ENCODE data around the gene IRX5. TPM values are rescaled to one million over a fixed set of nuclear protein-coding genes. Genes with fewer than 3 reads are reported as not detected.

The IRX5 gene
- total and polyA plus RNA-seq, 2 of the 4 experiments (the other 2 are of a cell fraction): not detected

DNA sequence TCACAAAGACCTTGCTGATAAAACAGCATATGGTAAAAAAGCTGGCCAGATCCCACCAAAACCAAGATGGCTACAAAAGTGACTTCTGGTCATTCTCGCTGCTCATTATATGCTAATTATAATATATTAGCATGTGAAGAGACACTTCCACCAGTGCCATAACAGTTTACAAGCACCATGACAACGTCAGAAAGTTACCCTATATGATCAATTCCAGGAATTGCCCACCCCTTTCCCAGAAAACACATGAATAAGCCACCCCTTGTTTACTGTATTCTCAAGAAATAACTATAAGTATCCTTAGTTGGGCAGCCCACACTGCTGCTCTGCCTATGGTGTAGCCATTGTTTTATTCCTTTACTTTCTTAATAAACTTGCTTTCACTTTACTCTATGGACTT, 44.6 kb upstream of the IRX5 start:
- H4K91ac ChIP-seq (ENCODE audit: insufficient read depth, low read depth, low read length): no peak overlapping the region
- no peak overlapping the region for H4K8ac ChIP-seq (ENCODE audit: low read depth in 2 of 2, low read length in 2 of 2)
- H4K20me1 ChIP-seq (ENCODE audit: insufficient read depth, low read length): no peaks in the 10 kb centered on the region
- no peak for ATAC-seq (ENCODE audit: low read depth)
- no peaks in the 10 kb centered on the region for H3K27me3 ChIP-seq (ENCODE audit: control insufficient read depth, insufficient read depth, low read length)
- no peak overlapping the region for H2BK15ac ChIP-seq (ENCODE audit: low read depth, low read length)
- ChIA-PET CTCF (interaction anchor here (0.5 kb wide), 1 partner anchor 75 kb away, joined by 3 read pairs; no protein-coding TSS in a partner anchor), POLR2A (ENCODE audit: unreplicated experiment) (no interaction called here)
- no TSS peak for BruUV-seq (replicated peaks)
- H2AFZ ChIP-seq (replicated peaks; ENCODE audit: low read length, poor library complexity): no peak overlapping the region
- H3K56ac ChIP-seq (ENCODE audit: extremely low read depth, insufficient read depth, low read length): no peak overlapping the region
- no peaks in the 10 kb centered on the region for H3K36me3 ChIP-seq (ENCODE audit: control insufficient read depth, insufficient read depth, low read length)
- H3K4ac ChIP-seq (ENCODE audit: low read depth, low read length): no peak overlapping the region
- no peak overlapping the region for H2BK5ac ChIP-seq (ENCODE audit: low read depth, low read length, poor library complexity, severe bottlenecking)
- H3K79me1 ChIP-seq (ENCODE audit: low read depth in 1 of 2, low read length in 2 of 2): no peaks in the 10 kb centered on the region
- dilution Hi-C loops (cut with HindIII; ENCODE audit: low sequenced_read_pairs, unreplicated experiment): no loop called here
- H3K23ac ChIP-seq (ENCODE audit: low read depth, low read length): no peak overlapping the region
- intact Hi-C loops (cut with micrococcal nuclease): no loop called here
- no peak overlapping the region for H3K9ac ChIP-seq (ENCODE audit: low read depth, low read length)
- in situ Hi-C loops (cut with MboI; ENCODE audit: low sequenced_read_pairs): no loop called here
- TF ChIP-seq NFE2L2 (IDR thresholded peaks at IDR 0.05; ENCODE audit: low read depth, low read length) (no peak), RAD21 (IDR thresholded peaks at IDR 0.05; ENCODE audit: low read length) (no peak), MAFK (IDR thresholded peaks at IDR 0.05; ENCODE audit: low read depth, low read length) (no peak), POLR2A (IDR thresholded peaks at IDR 0.05; ENCODE audit: low read depth, low read length) (no peak), SMC3 (IDR thresholded peaks at IDR 0.05; ENCODE audit: low read depth, low read length) (no peak), FOS (IDR thresholded peaks at IDR 0.05; ENCODE audit: low read depth, low read length) (no peak), MXI1 (IDR thresholded peaks at IDR 0.05; ENCODE audit: borderline replicate concordance, low read depth, low read length) (no peak)
- TF ChIP-seq, protein P1, sequence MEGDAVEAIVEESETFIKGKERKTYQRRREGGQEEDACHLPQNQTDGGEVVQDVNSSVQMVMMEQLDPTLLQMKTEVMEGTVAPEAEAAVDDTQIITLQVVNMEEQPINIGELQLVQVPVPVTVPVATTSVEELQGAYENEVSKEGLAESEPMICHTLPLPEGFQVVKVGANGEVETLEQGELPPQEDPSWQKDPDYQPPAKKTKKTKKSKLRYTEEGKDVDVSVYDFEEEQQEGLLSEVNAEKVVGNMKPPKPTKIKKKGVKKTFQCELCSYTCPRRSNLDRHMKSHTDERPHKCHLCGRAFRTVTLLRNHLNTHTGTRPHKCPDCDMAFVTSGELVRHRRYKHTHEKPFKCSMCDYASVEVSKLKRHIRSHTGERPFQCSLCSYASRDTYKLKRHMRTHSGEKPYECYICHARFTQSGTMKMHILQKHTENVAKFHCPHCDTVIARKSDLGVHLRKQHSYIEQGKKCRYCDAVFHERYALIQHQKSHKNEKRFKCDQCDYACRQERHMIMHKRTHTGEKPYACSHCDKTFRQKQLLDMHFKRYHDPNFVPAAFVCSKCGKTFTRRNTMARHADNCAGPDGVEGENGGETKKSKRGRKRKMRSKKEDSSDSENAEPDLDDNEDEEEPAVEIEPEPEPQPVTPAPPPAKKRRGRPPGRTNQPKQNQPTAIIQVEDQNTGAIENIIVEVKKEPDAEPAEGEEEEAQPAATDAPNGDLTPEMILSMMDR (conservative IDR thresholded peaks at IDR 0.05; ENCODE audit: low read depth, low read length): no peak
- H2AK5ac ChIP-seq (ENCODE audit: low read depth, low read length): no peak overlapping the region
- H3K18ac ChIP-seq (ENCODE audit: low read depth, low read length): no peak overlapping the region
- no CpG with 5 or more reads among the region's 2 CpGs for WGBS, 2 experiments (ENCODE audit: extremely low coverage in 2 of 2, insufficient read length in 1 of 2)
- H4K5ac ChIP-seq (ENCODE audit: low read depth, low read length): no peak overlapping the region
- no peaks in the 10 kb centered on the region for H3K9me1 ChIP-seq (ENCODE audit: insufficient read depth, low read length)
- H2BK120ac ChIP-seq (ENCODE audit: low read depth, low read length): no peak overlapping the region
- H3K4me1 ChIP-seq (ENCODE audit: control insufficient read depth, insufficient read depth, low read length): no peaks in the 10 kb centered on the region
- H3K4me2 ChIP-seq (ENCODE audit: low read depth, low read length): no peak overlapping the region
- no peak overlapping the region for H2AK9ac ChIP-seq (replicated peaks; ENCODE audit: low read depth, low read length, poor library complexity)
- H2BK20ac ChIP-seq (ENCODE audit: low read depth, low read length): no peak overlapping the region
- no peak overlapping the region for H3K14ac ChIP-seq (replicated peaks; ENCODE audit: low read depth, low read length)
- no peak overlapping the region for H3K27ac ChIP-seq (ENCODE audit: insufficient read depth, low read length)
- no peak overlapping the region for H3K4me3 ChIP-seq (ENCODE audit: insufficient read depth, low read depth, low read length)
- DNase-seq: no peak
- peaks cover 6% of the 10 kb centered on the region for H3K9me3 ChIP-seq (ENCODE audit: control insufficient read depth, insufficient read depth, low read length)

Data from IMR-90 (cell line).